GM18951 (cell line): ENCODE results near the gene GXYLT2.

Source experiments
- POLR2A ChIP-seq: IDR thresholded peaks from 4 replicates; pipeline ENCODE4 v1.6.1; 2011; ENCODE audit warnings: mild to moderate bottlenecking; ENCODE audit not compliant: insufficient read length, insufficient read depth; ENCODE audit errors: extremely low read depth
- in situ Hi-C: fragments of 300-500 bp; cut with MboI; formaldehyde crosslinking; loops from one replicate; pipeline ENCODE4 v1.12.0; 2022; ENCODE audit warnings: low sequenced_read_pairs, mixed read lengths, inconsistent platforms; ENCODE audit not compliant: unreplicated experiment

The GXYLT2 gene

GRCh38 chr3:72959336-72959735 is 71.5 kb downstream of the GXYLT2 start:
- TF ChIP-seq POLR2A = no peak
- in situ Hi-C loops = no loop called here

- in situ Hi-C loops = no loop called here
- TF ChIP-seq POLR2A = no peak
These were observed 73.1 kb downstream of the GXYLT2 start for GRCh38 chr3:72960812-72961518.

- TF ChIP-seq POLR2A = no peak
- in situ Hi-C loops = no loop called here
These were observed 73.9 kb downstream of the GXYLT2 start for GRCh38 chr3:72961752-72962151.

GRCh38 chr3:72962317-72962716 is 74.5 kb downstream of the GXYLT2 start:
- in situ Hi-C loops = no loop called here

GRCh38 chr3:72964633-72965032 is 76.8 kb downstream of the GXYLT2 start:
- TF ChIP-seq POLR2A = no peak

More at GRCh38 chr3:72962317-72962716, 74.5 kb downstream of the GXYLT2 start:
- TF ChIP-seq POLR2A = no peak

GRCh38 chr3:72968266-72968664 is 80.4 kb downstream of the GXYLT2 start:
- TF ChIP-seq POLR2A = no peak
- in situ Hi-C loops = no loop called here

More at GRCh38 chr3:72964633-72965032, 76.8 kb downstream of the GXYLT2 start:
- in situ Hi-C loops = no loop called here

GRCh38 chr3:72969766-72970165 is 81.9 kb downstream of the GXYLT2 start:
- in situ Hi-C loops = no loop called here
- TF ChIP-seq POLR2A = no peak

- TF ChIP-seq POLR2A = no peak
These were observed 83.1 kb downstream of the GXYLT2 start for GRCh38 chr3:72970942-72971341.

GRCh38 chr3:72972706-72973030 is 84.8 kb downstream of the GXYLT2 start:
- in situ Hi-C loops = no loop called here
- TF ChIP-seq POLR2A = no peak

More at GRCh38 chr3:72970942-72971341, 83.1 kb downstream of the GXYLT2 start:
- in situ Hi-C loops = no loop called here

GRCh38 chr3:72973031-72973723 is 85.3 kb downstream of the GXYLT2 start:
- no peak for TF ChIP-seq POLR2A
- in situ Hi-C loops = no loop called here

GRCh38 chr3:72973786-72974185 is 85.9 kb downstream of the GXYLT2 start:
- in situ Hi-C loops = no loop called here
- no peak for TF ChIP-seq POLR2A

GRCh38 chr3:72974956-72975355 is 87.1 kb downstream of the GXYLT2 start:
- in situ Hi-C loops = no loop called here
- no peak for TF ChIP-seq POLR2A

- no peak for TF ChIP-seq POLR2A
- in situ Hi-C loops = no loop called here
These were observed 88.5 kb downstream of the GXYLT2 start for GRCh38 chr3:72976281-72976741.
